Vagina (tissue), 2 donors: ENCODE results near the gene SLC44A1.

Source experiments
- CTCF ChIP-seq, 3 experiments: fragments of 450-650 bp in 2 of 3; fragments of 200-600 bp in 1 of 3; sonication (generic) in 1 of 3; IDR thresholded peaks; one replicate each; pipeline ENCODE4 v1.5.1; 2017 to 2019; ENCODE audit warnings: antibody characterized with exemption in 3 of 3, mild to moderate bottlenecking in 2 of 3, moderate library complexity in 2 of 3
- POLR2AphosphoS5 ChIP-seq, 2 donors: sonication (generic); formaldehyde crosslinking; IDR thresholded peaks; one replicate each; pipeline ENCODE4 v1.9.0; 2017; ENCODE audit warnings: antibody characterized with exemption in 2 of 2, mild to moderate bottlenecking in 2 of 2, low read depth in 1 of 2; ENCODE audit not compliant: insufficient read depth in 1 of 2

DNA sequence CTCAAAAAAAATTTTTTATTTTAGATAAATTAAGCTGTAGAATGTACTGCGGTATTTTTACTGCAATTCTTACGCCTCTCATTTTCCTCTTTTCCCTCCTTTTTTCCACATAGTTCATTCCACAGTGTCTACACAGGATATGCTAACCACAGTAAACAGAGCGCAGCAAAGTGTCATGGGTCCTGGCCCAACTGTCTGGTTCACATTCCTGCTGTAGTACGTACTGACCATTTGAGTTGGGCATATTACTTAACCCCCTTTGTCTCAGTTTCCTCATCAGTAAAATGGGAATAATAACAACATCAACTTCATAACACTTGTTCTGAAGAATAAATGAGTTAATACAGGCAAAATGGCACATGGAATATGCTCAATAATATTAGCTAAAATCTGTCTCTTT lies 41.6 kb downstream of the SLC44A1 start:
- TF ChIP-seq POLR2AphosphoS5 (IDR thresholded peaks at IDR 0.05; ENCODE audit: insufficient read depth in 1 of 2, low read depth in 1 of 2) (no peak), CTCF (IDR thresholded peaks at IDR 0.05) (no peak)
